ENCODE measurements around the gene AUTS2.

AUTS2 gene

GRCh38 chr7:70838292-70838907, 1240.1 kb downstream of the AUTS2 start:
- Histone ChIP-seq H3K4me3 (no peak overlapping the region), H3K4me1 (no peaks in the 10 kb centered on the region), H3K9me3 (peaks cover 0 to 6% (median 0%) of the 10 kb centered on the region in 3 donors), H3K36me3 (no peaks in the 10 kb centered on the region), H3K27me3 (peaks cover 0 to 21% of the 10 kb centered on the region in 2 donors), H3K27ac (no peak overlapping the region)
- intact Hi-C loops (cut with DNase I; ENCODE audit: low total_unique reads), result no loop called here
- TF ChIP-seq CTCF (IDR thresholded peaks at IDR 0.05), result no peak
- DNase-seq, result no peak
